Neural crest cell (in vitro differentiated cells): ENCODE data around the gene GRIK2. TPM values are rescaled to one million over a fixed set of nuclear protein-coding genes. Genes with fewer than 3 reads are reported as not detected.

ENCODE experiments used
- DNase-seq: peaks from one replicate; pipeline ENCODE4 v3.0.0; 2021; ENCODE audit warnings: low read depth, mixed read lengths, low spot score
- H3K27ac Mint-ChIP-seq: one replicate; pipeline ENCODE4 v1.8.0; 2021; ENCODE audit warnings: mild to moderate bottlenecking, mixed read lengths; ENCODE audit not compliant: unreplicated experiment
- H3K27me3 Mint-ChIP-seq: 2 replicates; pipeline ENCODE4 v1.8.0; 2021; ENCODE audit warnings: low read depth, mild to moderate bottlenecking, mixed read lengths
- H3K36me3 Mint-ChIP-seq: 2 replicates; pipeline ENCODE4 v1.8.0; 2021; ENCODE audit warnings: low read depth, mild to moderate bottlenecking, mixed read lengths
- H3K4me1 Mint-ChIP-seq: 2 replicates; pipeline ENCODE4 v1.8.0; 2021; ENCODE audit warnings: mixed read lengths
- H3K4me3 Mint-ChIP-seq: one replicate; pipeline ENCODE4 v1.8.0; 2021; ENCODE audit warnings: mild to moderate bottlenecking, mixed read lengths
- H3K9me3 Mint-ChIP-seq: 2 replicates; pipeline ENCODE4 v1.8.0; 2021; ENCODE audit warnings: mixed read lengths
- total RNA-seq: library from RNA; stranded (reverse); gene quantifications from 2 replicates; pipeline ENCODE4 v1.2.1, GENCODE V29; 2021
- TF ChIP-seq, protein P1 (sequence below): fragments of 200-600 bp; sonication (generic); conservative IDR thresholded peaks from 2 replicates; pipeline ENCODE4 v1.5.0; 2021; ENCODE audit warnings: antibody characterized with exemption, mild to moderate bottlenecking

Gene GRIK2
- total RNA-seq, 1 donor from 2014 or later, result 10.5 TPM

DNA sequence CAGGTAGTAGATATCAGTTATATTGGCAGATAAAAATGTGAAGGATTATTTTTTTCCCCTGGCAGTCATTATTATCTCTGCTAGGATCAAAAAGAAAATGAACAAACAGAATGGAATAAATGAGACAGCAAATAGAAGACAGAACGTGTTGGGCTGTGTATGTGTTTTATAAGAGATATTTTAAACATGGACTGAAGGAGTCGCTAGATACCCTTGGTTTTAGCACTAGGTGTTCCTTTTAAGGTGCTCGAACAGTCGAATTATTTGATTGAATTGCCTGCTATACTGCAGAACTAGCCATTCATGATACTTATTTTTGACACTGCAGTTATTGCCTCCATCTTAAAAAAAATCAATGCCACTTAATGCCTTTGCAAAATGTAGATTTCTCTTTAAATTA is 3.7 kb downstream of the GRIK2 start:
- peaks cover 88% of the 10 kb centered on the region for H3K27me3 Mint-ChIP-seq
- H3K4me3 Mint-ChIP-seq, result peak overlapping the region; percentile 50

DNA sequence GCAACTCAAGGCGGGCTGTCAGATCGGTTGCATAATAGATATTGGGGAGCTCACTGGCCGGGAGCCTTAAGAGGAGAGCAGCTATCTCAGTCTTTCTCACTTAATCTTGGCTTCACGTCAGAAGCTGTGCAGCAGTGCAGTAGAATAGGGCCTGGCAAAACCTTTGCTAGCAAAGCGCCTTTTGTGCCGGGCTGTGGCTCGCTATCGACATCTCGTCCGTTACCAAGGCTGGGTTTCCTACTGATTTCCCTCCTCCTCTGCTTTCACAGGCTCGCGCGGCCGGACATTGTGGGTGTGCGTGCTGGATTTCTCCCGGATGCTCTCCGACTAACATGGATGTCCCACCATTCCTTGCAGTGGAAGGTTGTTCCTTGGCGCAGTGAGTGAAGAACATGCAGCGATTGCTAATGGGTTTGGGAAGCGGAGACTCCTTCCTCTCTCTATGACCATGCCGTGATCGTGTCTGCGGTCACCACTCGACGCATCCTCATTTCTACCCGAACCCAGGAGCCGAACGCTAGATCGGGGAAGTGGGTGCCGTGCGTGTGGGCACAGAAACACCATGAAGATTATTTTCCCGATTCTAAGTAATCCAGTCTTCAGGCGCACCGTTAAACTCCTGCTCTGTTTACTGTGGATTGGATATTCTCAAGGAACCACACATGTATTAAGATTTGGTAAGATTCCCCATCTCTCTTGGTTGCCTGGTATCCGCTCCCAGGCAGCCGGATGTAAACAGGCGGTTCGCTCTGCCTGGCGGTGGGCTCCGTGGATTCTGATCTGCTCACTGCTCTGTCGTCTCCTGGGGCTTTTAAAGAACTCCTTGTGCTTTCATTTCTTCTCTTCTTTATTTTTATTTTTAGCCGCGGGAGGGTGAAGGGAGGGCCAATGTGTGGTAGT is 5.5 kb downstream of the GRIK2 start:
- H3K27me3 Mint-ChIP-seq, result peaks cover 82% of the 10 kb centered on the region
- H3K9me3 Mint-ChIP-seq, result no peaks in the 10 kb centered on the region
- H3K4me1 Mint-ChIP-seq, result peaks cover 60% of the 10 kb centered on the region
- no peak for DNase-seq
- no peaks in the 10 kb centered on the region for H3K36me3 Mint-ChIP-seq
- H3K27ac Mint-ChIP-seq, result no peak overlapping the region
- TF ChIP-seq, protein P1, sequence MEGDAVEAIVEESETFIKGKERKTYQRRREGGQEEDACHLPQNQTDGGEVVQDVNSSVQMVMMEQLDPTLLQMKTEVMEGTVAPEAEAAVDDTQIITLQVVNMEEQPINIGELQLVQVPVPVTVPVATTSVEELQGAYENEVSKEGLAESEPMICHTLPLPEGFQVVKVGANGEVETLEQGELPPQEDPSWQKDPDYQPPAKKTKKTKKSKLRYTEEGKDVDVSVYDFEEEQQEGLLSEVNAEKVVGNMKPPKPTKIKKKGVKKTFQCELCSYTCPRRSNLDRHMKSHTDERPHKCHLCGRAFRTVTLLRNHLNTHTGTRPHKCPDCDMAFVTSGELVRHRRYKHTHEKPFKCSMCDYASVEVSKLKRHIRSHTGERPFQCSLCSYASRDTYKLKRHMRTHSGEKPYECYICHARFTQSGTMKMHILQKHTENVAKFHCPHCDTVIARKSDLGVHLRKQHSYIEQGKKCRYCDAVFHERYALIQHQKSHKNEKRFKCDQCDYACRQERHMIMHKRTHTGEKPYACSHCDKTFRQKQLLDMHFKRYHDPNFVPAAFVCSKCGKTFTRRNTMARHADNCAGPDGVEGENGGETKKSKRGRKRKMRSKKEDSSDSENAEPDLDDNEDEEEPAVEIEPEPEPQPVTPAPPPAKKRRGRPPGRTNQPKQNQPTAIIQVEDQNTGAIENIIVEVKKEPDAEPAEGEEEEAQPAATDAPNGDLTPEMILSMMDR, result no peak
- H3K4me3 Mint-ChIP-seq, result peak overlapping the region; percentile 80

More for the DNA sequence above, 3.7 kb downstream of the GRIK2 start:
- peaks cover 62% of the 10 kb centered on the region for H3K4me1 Mint-ChIP-seq
- no peaks in the 10 kb centered on the region for H3K36me3 Mint-ChIP-seq
- no peak overlapping the region for H3K27ac Mint-ChIP-seq
- no peaks in the 10 kb centered on the region for H3K9me3 Mint-ChIP-seq
- TF ChIP-seq, protein P1, result peak; percentile 56
- no peak for DNase-seq

DNA sequence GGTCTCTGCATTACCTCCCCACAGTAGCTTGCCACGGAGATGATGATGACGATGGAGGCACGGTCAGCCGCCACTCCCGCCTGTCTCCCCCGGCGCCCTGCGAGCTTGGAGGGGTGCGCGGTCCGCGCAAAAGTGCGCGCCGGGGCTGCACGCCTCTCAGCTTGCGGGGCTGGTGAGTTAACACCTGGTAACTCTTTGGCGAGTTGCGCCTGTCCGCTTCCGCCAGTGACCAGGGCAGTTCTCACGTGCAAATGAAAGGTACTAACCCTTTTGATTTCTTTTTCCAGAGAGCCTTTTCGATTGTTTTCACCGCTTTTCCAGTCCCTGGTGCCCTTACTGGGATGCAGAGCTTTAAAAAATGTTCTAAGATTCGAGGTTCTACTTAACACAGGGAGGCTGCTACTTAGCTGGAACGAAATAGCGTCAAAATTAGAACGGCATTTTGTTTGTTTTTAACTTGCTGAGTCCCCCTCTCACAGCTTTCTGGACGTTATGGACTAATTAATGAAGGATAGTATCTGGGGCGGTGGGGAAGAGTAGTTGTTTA is 6.2 kb downstream of the GRIK2 start:
- TF ChIP-seq, protein P1, result no peak
- Mint-ChIP-seq H3K9me3 (no peaks in the 10 kb centered on the region), H3K4me1 (peaks cover 57% of the 10 kb centered on the region), H3K27me3 (peaks cover 78% of the 10 kb centered on the region), H3K27ac (no peak overlapping the region), H3K36me3 (no peaks in the 10 kb centered on the region), H3K4me3 (peak overlapping the region; percentile 80)
- no peak for DNase-seq

DNA sequence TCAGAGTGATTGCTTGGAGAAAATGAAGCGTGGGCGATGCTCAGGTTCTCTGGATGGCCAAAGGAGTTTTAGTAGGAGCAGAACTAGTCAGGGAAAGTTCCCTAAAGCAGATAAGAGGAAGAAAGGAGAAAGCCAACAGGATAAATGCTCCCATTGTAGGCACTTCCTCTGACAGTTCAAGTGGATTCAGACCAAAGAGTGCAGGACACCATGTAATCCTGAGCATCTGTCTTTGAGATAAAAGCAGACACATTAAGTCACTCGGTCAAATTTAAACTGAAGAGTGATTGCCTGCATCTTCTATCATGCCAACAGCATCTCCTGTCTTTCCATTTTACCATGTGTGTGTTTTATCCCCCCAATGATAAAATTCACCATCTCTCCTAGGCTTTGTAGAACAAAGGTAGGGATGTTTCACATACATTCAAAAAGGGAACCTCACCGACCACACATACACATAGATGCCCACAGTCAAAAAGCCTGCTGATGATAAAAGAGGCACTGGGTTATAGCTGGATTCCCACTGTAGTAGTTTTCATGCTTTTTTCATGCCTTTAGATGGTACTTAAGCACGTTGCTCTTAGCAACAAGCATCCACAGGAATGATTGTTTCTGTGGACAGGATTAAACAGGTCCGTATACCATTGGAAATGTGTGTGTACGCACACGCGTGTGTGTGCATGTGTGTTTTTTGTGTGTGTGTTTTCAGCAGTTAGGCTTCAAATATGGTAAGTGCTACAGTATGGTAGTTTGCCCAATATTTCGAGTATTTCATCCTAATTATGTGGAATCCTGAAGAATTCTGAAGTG is 7.0 kb downstream of the GRIK2 start:
- DNase-seq, result no peak
- Mint-ChIP-seq H3K4me3 (peak overlapping the region; percentile 80), H3K4me1 (peaks cover 53% of the 10 kb centered on the region), H3K27ac (no peak overlapping the region), H3K9me3 (no peaks in the 10 kb centered on the region), H3K36me3 (no peaks in the 10 kb centered on the region), H3K27me3 (peaks cover 72% of the 10 kb centered on the region)
- TF ChIP-seq, protein P1, result no peak

DNA sequence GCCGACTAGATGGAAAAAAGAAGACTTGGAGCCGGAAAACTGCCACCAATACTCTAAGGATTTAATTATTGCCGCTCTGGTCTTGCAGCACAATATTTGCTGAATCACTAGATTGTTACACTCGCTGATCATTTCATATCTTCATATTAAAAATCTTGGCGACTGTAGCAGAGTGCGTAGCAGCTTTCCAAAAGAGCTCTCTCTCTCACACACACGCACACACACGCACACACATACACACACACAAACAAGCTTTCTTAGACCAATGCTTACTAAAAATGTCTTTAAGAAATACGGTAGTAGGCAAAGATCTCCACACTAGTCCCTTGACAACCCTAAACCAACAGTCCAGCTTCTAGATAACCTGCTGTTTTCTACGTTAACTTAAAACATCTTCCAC is 7.7 kb downstream of the GRIK2 start:
- Mint-ChIP-seq H3K36me3 (no peaks in the 10 kb centered on the region), H3K27ac (no peak overlapping the region), H3K4me3 (peak overlapping the region; percentile 80), H3K27me3 (peaks cover 67% of the 10 kb centered on the region), H3K4me1 (peaks cover 53% of the 10 kb centered on the region), H3K9me3 (no peaks in the 10 kb centered on the region)
- TF ChIP-seq, protein P1, result no peak
- no peak for DNase-seq
